NCI-H510A (cell line): Measurements from ENCODE around the gene DACH1.
"Not testable (repeated sequence)": the region's sequence is repeated elsewhere in the genome, so short reads cannot be mapped to it uniquely, and the experiment has no call there.

Experiments
- DNase-seq: peaks from one replicate; lab custom pipeline; 2025; lab: John Stamatoyannopoulos, UW

DACH1 gene

DNA sequence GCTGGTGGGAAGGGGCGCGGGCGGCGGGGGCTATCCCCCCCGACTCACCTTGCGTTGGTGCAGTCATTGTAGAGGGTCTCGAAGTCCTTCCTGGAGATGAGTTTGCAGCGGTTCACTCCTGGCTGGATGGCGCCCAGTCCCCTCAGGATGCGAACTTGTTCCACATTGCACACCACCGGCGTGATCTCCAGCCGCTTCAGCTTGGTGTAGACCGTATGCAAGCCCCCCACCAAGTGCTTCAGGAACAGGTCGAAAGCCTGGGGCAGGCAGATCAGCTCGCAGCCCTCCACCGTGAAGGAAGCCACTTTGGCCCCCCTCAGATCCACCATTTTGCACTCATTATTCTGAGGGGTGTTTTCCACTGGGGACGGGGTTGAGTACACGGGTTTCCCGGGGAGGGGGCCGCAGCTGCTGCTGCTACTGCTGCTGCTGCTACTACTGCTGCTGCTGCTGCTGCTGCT lies 1.1 kb downstream of the DACH1 start:
- no peak for DNase-seq

DNA sequence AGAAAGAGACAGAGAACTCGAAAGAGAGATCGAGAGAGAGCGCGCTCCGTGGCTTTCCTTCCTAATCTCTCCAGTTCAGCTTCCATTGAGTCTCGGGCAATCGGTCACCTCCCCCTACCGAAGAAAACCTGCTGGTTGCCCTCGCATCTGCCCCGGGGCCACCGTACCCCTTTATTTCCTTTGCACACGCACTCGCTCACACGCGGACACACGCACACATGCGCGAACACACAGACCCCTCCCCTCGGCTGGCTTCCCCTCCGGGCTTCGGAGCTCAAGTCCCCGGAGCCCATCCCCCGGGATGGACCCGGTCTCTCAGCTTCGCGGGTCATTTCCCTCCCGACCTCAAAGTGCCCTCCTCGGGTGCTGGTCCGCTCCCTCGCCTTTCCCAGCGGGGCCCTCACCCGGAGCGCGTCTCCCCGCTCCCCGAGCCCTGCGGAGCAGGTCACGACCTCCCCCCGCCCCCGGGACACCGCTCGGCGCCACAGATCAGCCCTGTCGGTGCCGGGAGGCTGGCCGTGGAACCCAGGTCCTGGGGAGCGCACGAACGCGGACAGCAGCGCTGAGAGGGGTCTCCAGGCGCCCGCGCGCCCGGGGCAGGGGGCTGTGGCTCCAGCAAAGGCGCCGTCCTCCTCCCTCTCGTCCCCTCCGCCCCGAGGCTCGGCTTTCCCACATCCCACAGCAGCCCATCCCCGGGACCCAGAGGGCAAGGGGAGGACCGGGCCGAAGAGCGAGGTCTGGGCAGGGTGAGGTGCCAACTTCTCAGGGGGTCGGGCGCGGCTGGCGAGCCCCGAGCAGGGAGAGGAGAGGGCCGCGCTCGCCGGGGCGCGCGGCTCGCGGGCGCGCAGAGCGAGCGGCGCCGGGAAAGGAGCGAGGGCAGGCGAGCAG lies 1.8 kb downstream of the DACH1 start:
- DNase-seq: no peak

DNA sequence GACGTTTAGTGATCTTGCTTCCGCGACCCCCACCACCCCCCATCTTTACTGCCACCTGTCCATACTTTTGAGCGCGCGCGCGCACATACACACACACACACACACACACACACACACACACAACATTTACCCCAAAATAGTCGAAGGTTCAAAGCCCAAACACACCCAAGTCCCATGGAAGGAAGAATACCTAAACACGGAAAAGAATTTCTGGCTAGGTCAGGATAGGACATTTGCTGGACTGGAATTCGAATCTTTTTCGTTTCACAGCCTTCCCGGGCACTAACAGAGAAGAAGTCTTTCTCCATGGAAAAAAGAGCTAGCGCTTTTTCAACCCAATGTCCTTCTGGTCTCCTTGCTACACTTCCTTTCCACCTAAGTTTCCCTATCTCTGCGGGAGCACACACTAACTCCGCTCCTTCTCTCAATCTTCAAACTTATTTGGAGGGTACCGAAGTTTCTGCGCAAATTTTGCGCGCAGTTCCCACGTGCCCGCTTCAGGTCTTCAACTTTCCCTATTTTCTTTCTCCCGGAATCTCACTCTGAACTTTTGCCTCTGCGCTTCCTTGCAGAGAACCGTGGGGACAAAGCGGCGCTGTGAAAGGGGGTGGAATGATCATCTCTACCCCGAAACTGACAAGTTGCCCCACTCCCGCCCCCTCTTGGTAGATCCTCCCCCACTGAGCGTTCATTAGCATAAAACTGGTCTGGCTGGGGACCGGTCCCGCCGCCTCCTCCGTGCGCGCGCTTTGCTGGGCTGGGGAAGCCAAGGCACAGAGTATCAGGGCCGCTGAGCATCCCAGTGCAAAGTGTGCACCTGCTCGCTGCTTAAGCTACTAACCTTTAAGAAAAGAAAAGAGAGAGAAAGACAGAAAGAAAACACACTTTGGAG lies 2.7 kb downstream of the DACH1 start:
- no peak for DNase-seq

DNA sequence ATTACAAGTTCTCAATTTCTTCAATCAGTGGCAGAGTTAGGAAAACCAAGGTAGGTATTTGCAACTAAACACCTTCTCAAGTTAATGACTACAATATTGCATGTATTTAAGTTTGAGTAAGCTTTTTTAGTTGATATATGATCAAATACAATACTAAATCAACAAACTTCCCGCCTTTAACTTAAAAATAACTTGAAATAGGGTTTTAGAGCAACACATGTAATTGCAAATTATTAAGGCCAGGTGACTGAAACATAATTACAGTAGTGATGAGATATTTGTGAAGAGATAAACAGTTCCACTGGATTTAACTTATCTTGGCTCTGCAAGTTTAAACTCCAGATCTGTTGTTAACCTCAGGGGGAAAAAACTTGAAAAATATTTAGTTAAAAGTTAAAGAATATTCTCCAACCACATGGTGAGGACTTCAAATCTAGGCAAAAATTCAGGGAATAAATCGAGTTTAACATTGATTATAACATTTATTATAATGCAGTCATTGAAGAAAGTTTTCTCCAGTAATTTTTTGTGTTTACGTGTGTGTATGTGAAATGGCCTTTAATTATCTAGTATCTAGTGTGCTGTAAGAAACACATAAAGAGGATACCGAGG lies 3.6 kb downstream of the DACH1 start:
- no peak for DNase-seq

DNA sequence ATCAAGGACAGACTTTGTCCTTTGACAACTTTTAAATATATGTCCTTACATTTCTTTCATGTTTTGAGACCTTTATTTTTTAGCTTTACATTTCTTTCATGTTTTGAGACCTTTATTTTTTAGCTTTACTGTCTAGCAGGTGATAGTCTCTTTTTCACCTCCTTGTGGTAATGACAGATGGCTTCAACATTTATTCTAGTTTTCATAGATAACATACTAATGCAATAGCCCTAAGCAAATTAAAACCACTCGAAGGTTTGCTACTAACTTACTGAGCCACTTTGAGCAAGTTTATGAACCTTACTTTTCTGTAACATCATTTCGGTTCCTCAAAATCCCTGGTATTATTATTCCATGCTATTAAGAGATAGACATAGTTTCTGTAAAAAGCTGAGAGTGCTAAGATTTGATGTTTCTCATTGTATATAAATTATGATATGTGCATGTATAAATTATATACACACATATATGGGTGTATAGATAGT lies 4.5 kb downstream of the DACH1 start:
- DNase-seq: no peak

DNA sequence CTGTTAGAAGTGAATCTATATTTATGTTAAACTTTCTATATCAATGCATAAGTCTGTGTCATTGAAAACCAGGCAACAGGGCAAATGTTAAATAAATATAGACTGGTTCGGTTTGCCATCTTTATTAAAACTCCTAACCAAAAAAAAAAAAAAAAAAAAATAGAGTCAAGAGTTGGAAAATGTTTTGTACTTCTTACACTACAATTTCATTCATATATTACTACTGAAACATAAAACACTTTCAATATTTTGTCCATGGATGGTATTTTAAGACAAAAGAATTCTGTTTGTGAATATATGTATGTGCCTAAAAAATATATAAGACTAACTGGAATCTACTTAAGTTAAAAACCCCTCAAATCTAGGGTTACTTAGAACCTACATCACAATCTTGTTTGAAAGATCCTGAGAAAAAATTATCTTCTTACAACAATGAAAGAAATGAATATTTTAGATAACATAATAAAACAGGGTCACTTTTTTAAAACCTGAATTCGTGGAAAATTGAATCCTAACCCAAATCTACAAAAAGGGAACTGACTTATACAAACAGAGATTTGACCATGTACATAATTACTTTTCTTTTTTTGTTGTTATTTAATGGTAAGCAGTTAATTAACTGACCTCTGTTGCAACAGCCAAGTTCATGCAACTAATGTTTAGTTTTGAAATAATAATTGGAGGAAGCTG lies 5.1 kb downstream of the DACH1 start:
- no peak for DNase-seq

DNA sequence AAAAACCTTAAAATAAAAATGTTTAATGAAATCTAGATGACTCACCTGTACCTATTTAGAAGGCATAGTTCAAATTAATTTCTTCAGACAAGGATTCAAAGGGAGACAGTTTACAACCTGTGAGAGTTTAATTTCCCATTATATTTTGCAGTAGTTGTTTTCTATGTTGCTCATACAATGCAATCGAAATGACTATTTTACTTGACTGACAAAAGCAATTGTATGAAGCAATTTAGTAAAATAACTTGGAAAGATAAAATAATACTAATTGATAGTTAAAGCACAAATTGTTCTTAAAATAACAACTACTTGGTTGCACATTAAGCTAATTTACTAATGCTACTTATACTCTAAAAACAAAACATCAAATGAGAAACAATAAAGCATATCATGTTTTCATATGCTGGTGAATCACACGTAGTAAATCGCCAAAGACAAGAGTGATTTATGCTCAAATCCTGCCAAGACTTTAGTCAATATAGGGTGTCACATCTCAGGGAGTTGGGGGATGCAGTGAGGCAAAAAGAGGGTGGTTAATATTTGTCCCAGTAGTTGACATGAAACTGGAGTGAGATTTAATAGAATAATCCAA lies 6.4 kb downstream of the DACH1 start:
- no peak for DNase-seq

DNA sequence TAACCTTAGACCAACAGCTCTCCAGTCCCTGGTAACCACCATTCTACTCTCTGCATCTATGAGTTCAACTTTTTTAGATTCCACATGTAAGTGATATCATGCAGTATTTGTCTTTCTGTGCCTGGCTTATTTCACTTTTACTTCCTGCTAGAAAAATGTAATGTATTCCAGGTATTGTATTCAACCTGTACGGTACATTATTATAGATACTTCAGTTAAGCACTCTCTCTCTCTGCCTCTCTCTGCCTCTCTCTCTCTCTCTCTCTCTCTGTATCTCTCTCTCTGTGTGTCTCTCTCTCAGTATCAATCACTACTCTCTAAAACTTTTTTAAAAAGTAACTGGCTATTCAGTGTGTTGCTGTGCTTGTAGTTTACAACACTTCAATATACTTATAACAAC lies 8.4 kb downstream of the DACH1 start:
- DNase-seq: no peak

DNA sequence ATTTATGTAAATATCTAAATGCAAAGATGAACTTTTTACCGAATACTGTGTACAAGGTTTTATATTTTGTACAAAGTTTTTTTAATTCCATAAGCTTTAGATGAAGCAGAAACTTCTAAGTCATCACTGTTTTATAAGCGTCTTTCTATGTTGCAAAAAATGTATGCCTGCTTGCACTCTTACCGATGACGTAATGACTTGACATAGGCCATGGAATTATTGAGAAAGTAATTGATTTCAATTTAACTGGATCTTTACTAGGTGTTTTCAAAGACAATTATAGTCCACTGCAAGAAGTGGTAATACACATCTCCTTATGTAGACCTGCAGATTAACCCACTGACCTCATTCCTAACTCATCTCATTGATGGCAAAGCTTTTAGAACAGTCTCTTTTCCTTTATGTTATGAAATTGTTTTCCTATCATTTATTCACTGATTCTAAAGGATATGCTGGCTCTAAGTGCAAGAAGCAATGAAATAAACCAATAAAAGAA lies 10.4 kb downstream of the DACH1 start:
- DNase-seq: no peak

DNA sequence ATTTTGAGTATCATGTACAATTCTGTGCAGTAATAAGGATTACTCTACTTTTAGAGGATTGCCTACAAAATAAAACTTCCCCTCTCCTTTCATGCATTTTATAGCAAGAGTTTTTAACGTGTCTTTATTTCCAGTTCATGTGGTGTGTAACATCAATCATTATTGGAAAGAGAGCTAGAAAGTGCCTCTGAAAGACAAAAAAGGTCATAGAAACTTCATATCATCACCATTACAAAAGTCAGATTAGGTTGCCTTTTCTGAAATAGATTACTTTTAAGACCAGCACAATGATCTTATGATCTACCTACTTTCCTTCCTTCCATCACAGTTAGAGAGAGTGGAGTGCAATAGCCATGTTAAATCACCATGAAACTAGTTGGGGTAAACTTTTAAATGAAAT lies 12.6 kb downstream of the DACH1 start:
- DNase-seq: no peak

DNA sequence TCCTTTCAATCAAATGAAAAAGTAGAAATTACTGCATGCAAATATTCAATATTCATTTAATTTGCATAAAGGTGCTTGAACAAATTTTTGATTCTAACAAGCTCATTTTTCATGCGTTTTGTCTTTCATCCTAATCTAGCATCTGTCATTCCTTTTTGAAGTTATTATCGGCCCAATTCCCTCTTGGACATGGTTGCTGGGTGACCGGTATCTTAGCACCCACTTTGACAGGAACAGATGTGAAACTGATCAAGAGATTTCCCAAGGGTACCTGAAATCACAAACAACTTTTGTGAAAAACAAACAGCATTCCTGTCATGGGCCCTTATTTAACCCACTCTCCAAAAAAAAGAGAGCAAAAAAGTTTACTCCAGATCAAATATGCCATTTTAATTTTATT lies 13.3 kb downstream of the DACH1 start:
- DNase-seq: no peak

DNA sequence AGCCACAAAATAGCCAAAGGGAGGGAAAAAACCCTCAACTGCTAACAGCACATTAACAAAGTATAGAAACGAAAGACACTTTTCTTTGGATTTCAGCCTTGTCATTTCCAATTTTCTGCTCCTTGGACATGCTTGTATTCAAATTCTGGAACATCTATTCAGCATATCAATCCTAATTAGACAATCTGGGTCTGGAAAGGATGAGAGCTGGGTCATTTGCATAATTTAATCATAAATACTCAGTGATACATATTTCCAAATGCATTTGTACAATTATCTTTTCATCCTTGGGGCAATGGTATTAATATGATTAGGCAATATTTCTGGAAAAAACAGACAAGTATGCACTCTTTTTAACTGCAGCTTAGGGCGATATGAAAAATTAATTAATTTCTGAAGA lies 14.3 kb downstream of the DACH1 start:
- DNase-seq: no peak

DNA sequence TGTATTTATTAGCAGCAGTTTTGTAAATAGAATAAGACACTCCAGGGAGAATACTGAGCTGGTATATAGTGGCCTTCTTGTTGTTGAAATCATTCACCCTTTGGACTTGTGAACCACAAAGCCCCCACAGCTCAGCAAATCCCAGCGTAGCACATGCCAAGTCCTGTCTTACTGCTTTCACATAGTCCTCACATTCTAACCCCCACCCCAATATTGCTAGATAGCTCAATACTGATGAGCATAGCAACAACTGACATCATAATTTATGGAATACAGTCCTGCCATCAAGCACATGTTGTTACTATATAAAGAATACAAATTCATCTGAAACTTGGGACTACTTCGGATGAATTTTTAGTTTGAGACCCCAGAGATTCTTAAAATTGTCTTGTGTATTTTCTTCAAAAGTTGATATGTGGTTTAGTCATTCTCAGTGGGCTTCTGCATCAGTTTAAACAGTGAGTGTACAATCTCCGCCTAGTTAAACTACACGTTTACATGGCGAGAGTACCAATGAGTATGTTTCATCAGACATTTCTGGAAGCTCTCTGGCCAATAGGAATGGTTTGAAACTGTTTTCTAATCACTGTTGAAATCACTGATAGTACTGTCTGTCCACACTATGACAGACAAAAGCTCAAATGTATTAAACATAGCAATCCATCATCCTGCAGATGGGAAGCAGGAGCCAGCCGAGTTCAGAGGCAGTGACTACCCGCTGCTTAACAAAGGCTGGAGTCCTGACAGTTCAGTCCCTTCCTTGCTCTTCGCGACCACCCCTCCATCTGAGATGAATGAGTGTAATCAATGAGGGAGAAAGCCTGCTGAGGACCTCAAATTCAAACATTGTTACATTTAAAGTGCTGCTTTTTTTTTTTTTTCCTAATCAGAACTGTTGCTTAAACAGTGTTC lies 15.2 kb downstream of the DACH1 start:
- DNase-seq: no peak

DNA sequence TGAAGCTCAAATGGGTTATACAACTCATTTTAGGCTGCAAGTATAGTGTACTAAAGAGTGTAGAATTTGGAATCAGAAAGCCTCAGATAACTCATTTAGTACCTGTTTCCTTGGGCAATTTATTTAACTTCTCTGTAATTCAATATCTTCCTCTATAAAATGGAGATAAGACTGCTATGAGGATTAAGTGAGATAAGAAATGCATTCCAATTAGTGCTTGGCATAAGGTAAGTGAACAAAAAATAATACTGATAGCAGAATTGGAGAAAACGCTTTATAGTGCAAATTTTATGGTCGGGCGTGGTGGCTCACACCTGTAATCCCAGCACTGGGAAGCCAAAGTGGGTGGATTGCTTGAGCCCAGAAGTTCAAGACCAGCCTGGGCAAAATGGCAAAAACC lies 25.0 kb downstream of the DACH1 start:
- no peak for DNase-seq

DNA sequence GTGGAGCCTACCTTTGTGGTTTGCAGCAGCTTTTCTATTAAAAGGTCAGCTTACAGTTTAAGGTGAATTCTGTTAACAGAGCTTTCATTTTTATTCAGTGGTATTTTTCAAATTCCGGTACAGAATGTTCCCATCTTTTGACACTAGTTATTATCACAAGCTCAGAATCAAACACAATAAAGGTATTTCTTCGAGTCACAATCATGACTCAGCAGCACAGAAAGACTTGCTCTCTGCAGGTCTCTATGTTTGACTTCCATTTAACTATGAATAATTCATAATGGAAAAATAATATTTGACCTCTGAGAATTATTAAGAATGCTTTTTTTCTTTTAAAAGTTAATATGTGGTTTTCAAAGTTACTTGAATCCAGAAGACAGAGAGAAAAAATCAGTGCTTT lies 28.2 kb downstream of the DACH1 start:
- no peak for DNase-seq

DNA sequence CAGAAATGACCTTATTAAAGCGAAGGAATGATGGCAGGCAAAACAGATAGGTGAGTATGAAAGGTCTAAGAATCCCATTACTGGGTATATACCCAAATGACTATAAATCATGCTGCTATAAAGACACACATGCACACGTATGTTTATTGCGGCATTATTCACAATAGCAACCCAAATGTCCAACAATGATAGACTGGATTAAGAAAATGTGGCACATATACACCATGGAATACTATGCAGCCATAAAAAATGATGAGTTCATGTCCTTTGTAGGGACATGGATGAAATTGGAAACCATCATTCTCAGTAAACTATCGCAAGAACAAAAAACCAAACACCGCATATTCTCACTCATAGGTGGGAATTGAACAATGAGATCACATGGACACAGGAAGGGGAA lies 29.4 kb downstream of the DACH1 start:
- not testable (repeated sequence) for DNase-seq

DNA sequence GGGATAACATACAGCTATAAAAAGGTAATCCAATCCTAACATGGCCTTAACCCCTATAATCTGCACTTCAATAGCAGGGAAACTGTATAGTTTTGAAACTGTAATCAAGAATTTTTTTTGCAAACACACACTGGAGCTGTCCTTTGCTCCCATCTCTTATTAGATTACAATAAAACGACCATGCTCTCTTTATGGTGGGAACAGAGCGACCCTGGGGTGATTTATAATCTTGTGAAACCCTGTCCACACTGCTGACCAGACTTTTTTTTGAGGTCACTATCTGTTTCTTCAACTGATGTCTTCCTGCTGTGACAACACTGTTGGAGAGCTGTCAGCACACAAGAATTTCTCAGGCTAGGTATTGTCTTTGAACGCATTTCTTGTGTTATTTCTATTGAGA lies 35.3 kb downstream of the DACH1 start:
- DNase-seq: no peak

DNA sequence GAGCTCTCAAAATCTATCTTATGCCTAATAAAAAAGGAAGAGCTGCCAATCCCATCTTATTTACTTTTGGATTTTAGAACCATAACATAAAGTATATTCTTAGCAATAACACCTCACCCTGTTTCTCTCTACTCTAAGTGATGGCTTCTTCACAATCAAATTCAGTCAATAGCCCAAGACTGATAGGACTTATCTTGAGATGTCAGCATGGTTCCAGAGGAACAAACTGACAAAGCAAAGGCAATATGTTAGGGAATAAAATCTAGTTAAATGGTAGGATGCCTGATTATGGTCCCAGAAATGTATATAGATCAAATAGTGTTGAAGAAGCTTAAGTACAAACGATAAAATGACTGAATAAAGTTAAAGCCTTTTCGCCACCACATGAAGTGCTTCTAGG lies 36.3 kb downstream of the DACH1 start:
- DNase-seq: no peak

DNA sequence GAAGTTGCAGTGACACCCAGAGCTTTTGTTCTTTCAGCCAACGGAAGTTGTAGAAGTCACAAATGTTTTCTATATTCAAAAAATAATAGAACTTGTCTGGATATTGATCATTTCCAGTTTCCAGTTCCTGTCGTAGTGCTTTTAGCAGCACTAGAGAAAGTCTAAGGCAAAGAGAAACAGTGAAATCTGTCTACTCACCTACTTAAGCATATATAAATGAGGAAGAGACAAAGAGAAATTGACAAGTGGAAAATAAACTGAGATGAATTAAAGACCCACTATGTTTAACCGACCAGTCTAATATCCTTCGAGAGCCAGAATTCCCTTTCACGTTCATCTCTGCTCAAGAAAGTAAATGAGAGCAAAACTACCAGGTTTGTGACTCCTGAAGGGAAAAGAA lies 36.7 kb downstream of the DACH1 start:
- no peak for DNase-seq

DNA sequence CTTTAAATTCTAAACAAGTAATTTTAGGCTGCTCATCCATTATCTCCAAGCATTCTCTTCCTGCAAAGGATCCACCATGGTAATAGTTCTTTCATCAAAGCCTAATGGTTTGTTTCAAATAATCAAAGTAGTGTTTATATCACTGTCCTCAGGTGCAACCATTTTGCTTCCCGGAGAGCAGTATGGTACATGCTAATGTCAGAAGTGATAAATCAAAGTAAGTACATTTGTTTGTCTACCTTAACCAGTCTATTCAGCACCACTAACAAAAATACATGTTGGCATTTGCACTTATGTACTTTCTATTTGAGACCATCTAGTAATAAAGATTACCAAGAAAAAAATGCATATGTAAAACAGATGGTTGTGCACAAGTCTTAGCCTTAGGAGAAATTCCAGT lies 37.5 kb downstream of the DACH1 start:
- no peak for DNase-seq
